HepG2 (cell line): ENCODE data around the gene TUT7. TPM values are rescaled to one million over a fixed set of nuclear protein-coding genes. Genes with fewer than 3 reads are reported as not detected.

Experiments used
- AGO1 ChIP-seq: fragments of 200-400 bp; formaldehyde crosslinking; IDR thresholded peaks from 2 replicates; pipeline ENCODE4 v1.6.1; 2017; ENCODE audit warnings: mild to moderate bottlenecking, low read depth, low read length, moderate library complexity; ENCODE audit not compliant: poor library complexity, severe bottlenecking
- CC2D1A ChIP-seq: sonication (generic); formaldehyde crosslinking; IDR thresholded peaks from 2 replicates; pipeline ENCODE4 v1.8.1; 2023; ENCODE audit warnings: mild to moderate bottlenecking, missing genetic modification reagents
- EHMT2 ChIP-seq: fragments of 200-600 bp; sonication (generic); IDR thresholded peaks from 2 replicates; pipeline ENCODE4 v1.7.0; 2017; ENCODE audit warnings: antibody characterized with exemption, low read depth, low read length, borderline replicate concordance
- IKZF4 ChIP-seq: sonication (generic); formaldehyde crosslinking; IDR thresholded peaks from 2 replicates; pipeline ENCODE4 v1.5.1; 2020; ENCODE audit warnings: borderline replicate concordance, mild to moderate bottlenecking, low read depth, missing genetic modification reagents; ENCODE audit errors: not compliant biosample characterization
- KIAA2018 ChIP-seq: sonication (generic); formaldehyde crosslinking; IDR thresholded peaks from 2 replicates; pipeline ENCODE4 v1.5.0; 2020; ENCODE audit warnings: mild to moderate bottlenecking, missing genetic modification reagents, borderline replicate concordance
- MAFF ChIP-seq: IDR thresholded peaks from 2 replicates; pipeline ENCODE4 v1.6.1; 2011; ENCODE audit warnings: low read depth, low read length, improper control_type of control experiment
- RFXAP ChIP-seq: sonication (generic); formaldehyde crosslinking; IDR thresholded peaks from 2 replicates; pipeline ENCODE4 v1.4.0; 2020; ENCODE audit warnings: missing genetic modification reagents, borderline replicate concordance
- TMF1 ChIP-seq: sonication (generic); formaldehyde crosslinking; IDR thresholded peaks from 2 replicates; pipeline ENCODE4 v1.8.1; 2022; ENCODE audit warnings: low read depth, missing genetic modification reagents
- YY1 ChIP-seq: IDR thresholded peaks from 2 replicates; pipeline ENCODE4 v1.6.1; 2011; ENCODE audit warnings: low read length, low read depth, moderate library complexity, mild to moderate bottlenecking; ENCODE audit not compliant: insufficient read depth, insufficient replicate concordance
- ZFP91 ChIP-seq: sonication (generic); formaldehyde crosslinking; IDR thresholded peaks from 2 replicates; pipeline ENCODE4 v1.9.0; 2022; ENCODE audit warnings: missing genetic modification reagents, mild to moderate bottlenecking, borderline replicate concordance
- ZNF383 ChIP-seq: sonication (generic); formaldehyde crosslinking; IDR thresholded peaks from 2 replicates; pipeline ENCODE4 v1.4.0; 2020; ENCODE audit warnings: missing genetic modification reagents, mild to moderate bottlenecking, borderline replicate concordance
- ZNF580 ChIP-seq: IDR thresholded peaks from 2 replicates; pipeline ENCODE4 v1.6.1; 2016; ENCODE audit warnings: low read depth, borderline replicate concordance
- ZNF605 ChIP-seq: sonication (generic); formaldehyde crosslinking; IDR thresholded peaks from 2 replicates; pipeline ENCODE4 v1.8.0; 2022; ENCODE audit warnings: mild to moderate bottlenecking, missing genetic modification reagents
- ZNF784 ChIP-seq: sonication (generic); formaldehyde crosslinking; IDR thresholded peaks from 2 replicates; pipeline ENCODE4 v1.5.1; 2020; ENCODE audit warnings: missing genetic modification reagents, mild to moderate bottlenecking, borderline replicate concordance
- ZNF788 ChIP-seq: sonication (generic); formaldehyde crosslinking; IDR thresholded peaks from 2 replicates; pipeline ENCODE4 v1.5.0; 2020; ENCODE audit warnings: mild to moderate bottlenecking, missing genetic modification reagents, borderline replicate concordance
- polyA plus RNA-seq, 8 experiments: library from polyadenylated mRNA; depleted of rRNA in 3 of 8; stranded (reverse) in 7 of 8; unstranded in 1 of 8; fragments of >200 nt; fragmentation: Illumina TruSeq in 4 of 8; extraction: Trizol in 4 of 8; gene quantifications; 2 replicates each; pipeline versions ENCODE4 v1.2.1 to v1.2.3, GENCODE V29; 2011 to 2016; ENCODE audit warnings: low read depth in 4 of 8, missing spikeins in 1 of 8, mixed read lengths in 1 of 8; ENCODE audit not compliant: insufficient read depth in 1 of 8
- total RNA-seq, 5 experiments: library from RNA; depleted of rRNA; stranded (reverse); fragments of >200 nt; fragmentation: Illumina TruSeq; extraction: Trizol; gene quantifications; 2 replicates each; pipeline ENCODE4 v1.2.3, GENCODE V29; 2016; ENCODE audit warnings: low read depth in 1 of 5

TUT7 gene
- total and polyA plus RNA-seq, 2 of the 13 experiments (the other 11 are each of a cell fraction or from before 2014, with no cell fraction given) = 12.0 to 19.4 TPM

GRCh38 chr9:86354011-86354817 is at the start of gene TUT7 (continued):
- TF ChIP-seq ZFP91 (CRISPR knock-in tag) = peak; percentile 90; the same call in 1 of the 2 replicates
- no peak for TF ChIP-seq TMF1 (CRISPR knock-in tag)
- no peak; the same call in 1 of the 2 replicates for TF ChIP-seq ZNF784 (CRISPR knock-in tag)
- peak; percentile 22; the same call in 1 of the 2 replicates for TF ChIP-seq RFXAP
- TF ChIP-seq EHMT2 = no peak
- no peak; the same call in none of the 2 replicates for TF ChIP-seq ZNF788 (CRISPR knock-in tag)
- peak; percentile 76 for TF ChIP-seq YY1
- TF ChIP-seq ZNF580 (CRISPR knock-in tag) = no peak; the same call in 1 of the 2 replicates
- no peak for TF ChIP-seq CC2D1A (CRISPR knock-in tag)
- no peak for TF ChIP-seq IKZF4
- TF ChIP-seq ZNF383 (CRISPR knock-in tag) = no peak
- TF ChIP-seq MAFF = no peak
- TF ChIP-seq AGO1 = peak; percentile 31
- TF ChIP-seq ZNF605 (CRISPR knock-in tag) = peak; percentile 49; the same call in 1 of the 2 replicates
- TF ChIP-seq KIAA2018 (CRISPR knock-in tag) = 0 out of 2 replicates have a peak, but pooled peaks have one; percentile 59
